ENCODE results near the gene ZNF782. TPM values are rescaled to one million over a fixed set of nuclear protein-coding genes. Genes with fewer than 3 reads are reported as not detected.

Gene ZNF782
- total and polyA plus RNA-seq, 7 experiments from 2014 or later, result 1.5 to 12.4 (median 6.3) TPM

- H3K36me3 ChIP-seq (ENCODE audit: control insufficient read depth in 2 of 3, insufficient read depth in 3 of 3, low read length in 3 of 3), result peaks cover 0 to 5% (median 0%) of the 10 kb centered on the region in 3 experiments
- peak; percentile 38 to 71 (median 64) for DNase-seq
- intact Hi-C loops (cut with micrococcal nuclease), result loop anchor here (1.0 to 10.0 kb wide), 11 partner anchors 178 to 761 kb away; partner anchors contain the start of gene CTSV (in 1 of the 2)
- ATAC-seq, result peak; percentile 84
- peaks cover 0 to 9% (median 0%) of the 10 kb centered on the region in 5 donors for H3K36me3 Mint-ChIP-seq
- H3K27me3 ChIP-seq (ENCODE audit: control insufficient read depth in 2 of 2, insufficient read depth in 2 of 2, low read length in 2 of 2), result no peaks in the 10 kb centered on the region
- no peaks in the 10 kb centered on the region for H3K9me3 ChIP-seq (ENCODE audit: control insufficient read depth in 2 of 3, low read length in 3 of 3)
- peaks cover 0 to 22% (median 0%) of the 10 kb centered on the region in 5 donors for H3K27me3 Mint-ChIP-seq
- no peak overlapping the region for H3K4me3 ChIP-seq (ENCODE audit: low read length)
- ChIA-PET CTCF (interaction anchor here (0.6 to 1.9 kb wide), 15 partner anchors 19 to 761 kb away, joined by 3 to 18 read pairs (median 3); no protein-coding TSS in a partner anchor), POLR2A (interaction anchor here (1.2 kb wide), 1 partner anchor 742 kb away, joined by 3 read pairs; no protein-coding TSS in a partner anchor)
- H3K27ac ChIP-seq (ENCODE audit: low read depth, low read length), result no peak overlapping the region
- peaks cover 19 to 33% (median 30%) of the 10 kb centered on the region in 7 donors for H3K4me1 Mint-ChIP-seq
- peaks cover 0 to 2% (median 0%) of the 10 kb centered on the region in 11 donors for H3K9me3 Mint-ChIP-seq
- peak overlapping the region in 5 of 10 donors; percentile 3 to 61 (median 49) for H3K4me3 Mint-ChIP-seq
- H3K27ac Mint-ChIP-seq, result no peak overlapping the region
- peaks cover 15 to 18% of the 10 kb centered on the region in 2 donors for H3K4me1 ChIP-seq (ENCODE audit: control insufficient read depth in 2 of 2, insufficient read depth in 2 of 2, low read length in 2 of 2)
Observed at GRCh38 chr9:96856363-96857286, 2.3 kb upstream of the ZNF782 start.

- ATAC-seq (no peak), DNase-seq (no peak)
- Mint-ChIP-seq H3K4me1 (peaks cover 23 to 49% (median 38%) of the 10 kb centered on the region in 7 donors), H3K4me3 (peak overlapping the region; percentile 90 to 100 (median 100)), H3K27ac (peak overlapping the region; percentile 89 to 100 (median 97)), H3K36me3 (peaks cover 0 to 14% (median 4%) of the 10 kb centered on the region in 5 donors), H3K27me3 (peaks cover 0 to 22% (median 0%) of the 10 kb centered on the region in 5 donors), H3K9me3 (peaks cover 0 to 5% (median 0%) of the 10 kb centered on the region in 11 donors)
- H3K4me1 ChIP-seq (ENCODE audit: control insufficient read depth in 2 of 2, insufficient read depth in 2 of 2, low read length in 2 of 2), result peaks cover 15 to 18% of the 10 kb centered on the region in 2 donors
- no peaks in the 10 kb centered on the region for H3K9me3 ChIP-seq (ENCODE audit: control insufficient read depth in 2 of 3, low read length in 3 of 3)
- peak overlapping the region; percentile 89 for H3K4me3 ChIP-seq (ENCODE audit: low read length)
- H3K36me3 ChIP-seq (ENCODE audit: control insufficient read depth in 2 of 3, insufficient read depth in 3 of 3, low read length in 3 of 3), result peaks cover 0 to 5% (median 0%) of the 10 kb centered on the region in 3 experiments
- intact Hi-C loops (cut with micrococcal nuclease), result loop anchor here (1.0 to 10.0 kb wide), 14 partner anchors 75 to 1537 kb away; partner anchors contain the start of genes NCBP1 (in 2 of the 2), TSTD2 (in 2 of the 2), CTSV (in 1 of the 2) and FANCC (in 1 of the 2)
- H3K27me3 ChIP-seq (ENCODE audit: control insufficient read depth in 2 of 2, insufficient read depth in 2 of 2, low read length in 2 of 2), result no peaks in the 10 kb centered on the region
- CTCF ChIA-PET, result interaction anchor here (0.6 to 1.6 kb wide), 5 partner anchors 541 to 1536 kb away, joined by 3 to 7 read pairs (median 4); no protein-coding TSS in a partner anchor
- peak overlapping the region; percentile 83 for H3K27ac ChIP-seq (ENCODE audit: low read depth, low read length)
- POLR2A ChIA-PET, result interaction anchor here (0.5 to 1.4 kb wide), 7 partner anchors 12 to 779 kb away, joined by 3 to 9 read pairs (median 4); partner anchors contain the start of genes NCBP1, TSTD2 and ZNF510
Observed at GRCh38 chr9:96854651-96855273, 448 bp upstream of the ZNF782 start.

- Mint-ChIP-seq H3K9me3 (peaks cover 0 to 16% (median 0%) of the 10 kb centered on the region in 11 donors), H3K4me3 (peak overlapping the region; percentile 90 to 100 (median 100)), H3K27ac (peak overlapping the region in 3 of 9 donors; percentile 33 to 96 (median 92)), H3K27me3 (peaks cover 0 to 22% (median 0%) of the 10 kb centered on the region in 5 donors), H3K4me1 (peaks cover 36 to 70% (median 58%) of the 10 kb centered on the region in 7 donors), H3K36me3 (peaks cover 3 to 34% (median 17%) of the 10 kb centered on the region in 5 donors)
- H3K27me3 ChIP-seq (ENCODE audit: control insufficient read depth in 2 of 2, insufficient read depth in 2 of 2, low read length in 2 of 2), result no peaks in the 10 kb centered on the region
- peaks cover 18 to 20% of the 10 kb centered on the region in 2 donors for H3K4me1 ChIP-seq (ENCODE audit: control insufficient read depth in 2 of 2, insufficient read depth in 2 of 2, low read length in 2 of 2)
- no peak for DNase-seq
- POLR2A ChIA-PET, result interaction anchor here (0.9 kb wide), 1 partner anchor 9 kb away, joined by 3 read pairs; no protein-coding TSS in a partner anchor
- CTCF ChIA-PET, result no interaction called here
- H3K4me3 ChIP-seq (ENCODE audit: low read length), result peak overlapping the region; percentile 89
- H3K9me3 ChIP-seq (ENCODE audit: control insufficient read depth in 2 of 3, low read length in 3 of 3), result no peaks in the 10 kb centered on the region
- ATAC-seq, result no peak
- intact Hi-C loops (cut with micrococcal nuclease), result loop anchor here (5.0 to 10.0 kb wide), 2 partner anchors 182 to 1535 kb away; partner anchors contain the start of genes CTSV (in 1 of the 2) and FANCC (in 1 of the 2)
- peaks cover 0 to 5% (median 0%) of the 10 kb centered on the region in 3 experiments for H3K36me3 ChIP-seq (ENCODE audit: control insufficient read depth in 2 of 3, insufficient read depth in 3 of 3, low read length in 3 of 3)
- no peak overlapping the region for H3K27ac ChIP-seq (ENCODE audit: low read depth, low read length)
Observed at GRCh38 chr9:96852676-96853075, 1.6 kb downstream of the ZNF782 start.

GRCh38 chr9:96844040-96844439, 10.3 kb downstream of the ZNF782 start:
- peaks cover 12 to 45% (median 36%) of the 10 kb centered on the region in 7 donors for H3K4me1 Mint-ChIP-seq
- no peak for ATAC-seq
- Histone ChIP-seq H3K9me3 (ENCODE audit: control insufficient read depth in 2 of 3, low read length in 3 of 3) (no peaks in the 10 kb centered on the region), H3K27me3 (ENCODE audit: control insufficient read depth in 2 of 2, insufficient read depth in 2 of 2, low read length in 2 of 2) (no peaks in the 10 kb centered on the region), H3K27ac (ENCODE audit: low read depth, low read length) (no peak overlapping the region), H3K36me3 (ENCODE audit: control insufficient read depth in 2 of 3, insufficient read depth in 3 of 3, low read length in 3 of 3) (peaks cover 0 to 27% (median 0%) of the 10 kb centered on the region in 3 experiments), H3K4me3 (ENCODE audit: low read length) (no peak overlapping the region), H3K4me1 (ENCODE audit: control insufficient read depth in 2 of 2, insufficient read depth in 2 of 2, low read length in 2 of 2) (peaks cover 0 to 10% of the 10 kb centered on the region in 2 donors)
- CTCF ChIA-PET, result no interaction called here
- H3K4me3 Mint-ChIP-seq, result no peak overlapping the region
- DNase-seq, result no peak
- peaks cover 0 to 59% (median 27%) of the 10 kb centered on the region in 11 donors for H3K9me3 Mint-ChIP-seq
- intact Hi-C loops (cut with micrococcal nuclease), result no loop called here
- POLR2A ChIA-PET, result interaction anchor here (1.0 kb wide), 1 partner anchor 9 kb away, joined by 3 read pairs; no protein-coding TSS in a partner anchor
- peaks cover 33 to 94% (median 90%) of the 10 kb centered on the region in 5 donors for H3K36me3 Mint-ChIP-seq
- H3K27ac Mint-ChIP-seq, result no peak overlapping the region
- no peaks in the 10 kb centered on the region for H3K27me3 Mint-ChIP-seq

- H3K4me1 Mint-ChIP-seq, result no peaks in the 10 kb centered on the region
- no peak overlapping the region for H3K27ac ChIP-seq (ENCODE audit: low read depth, low read length)
- H3K4me3 Mint-ChIP-seq, result no peak overlapping the region
- H3K27me3 Mint-ChIP-seq, result no peaks in the 10 kb centered on the region
- peaks cover 6 to 49% (median 15%) of the 10 kb centered on the region in 3 experiments for H3K36me3 ChIP-seq (ENCODE audit: control insufficient read depth in 2 of 3, insufficient read depth in 3 of 3, low read length in 3 of 3)
- H3K4me3 ChIP-seq (ENCODE audit: low read length), result peak overlapping the region; percentile 11
- H3K9me3 Mint-ChIP-seq, result peaks cover 5 to 99% (median 70%) of the 10 kb centered on the region in 11 donors
- H3K9me3 ChIP-seq (ENCODE audit: control insufficient read depth in 2 of 3, low read length in 3 of 3), result peaks cover 22 to 88% (median 27%) of the 10 kb centered on the region in 3 experiments
- no peaks in the 10 kb centered on the region for H3K4me1 ChIP-seq (ENCODE audit: control insufficient read depth in 2 of 2, insufficient read depth in 2 of 2, low read length in 2 of 2)
- ChIA-PET CTCF (no interaction called here), POLR2A (no interaction called here)
- H3K36me3 Mint-ChIP-seq, result peaks cover 35 to 77% (median 69%) of the 10 kb centered on the region in 5 donors
- intact Hi-C loops (cut with micrococcal nuclease), result no loop called here
- ATAC-seq (no peak), DNase-seq (no peak)
- H3K27me3 ChIP-seq (ENCODE audit: control insufficient read depth in 2 of 2, insufficient read depth in 2 of 2, low read length in 2 of 2), result no peaks in the 10 kb centered on the region
- no peak overlapping the region for H3K27ac Mint-ChIP-seq
Observed at GRCh38 chr9:96818533-96818932, 35.8 kb downstream of the ZNF782 start.

GRCh38 chr9:96817973-96818372, 36.3 kb downstream of the ZNF782 start:
- Mint-ChIP-seq H3K4me3 (no peak overlapping the region), H3K27me3 (no peaks in the 10 kb centered on the region), H3K27ac (no peak overlapping the region), H3K4me1 (no peaks in the 10 kb centered on the region), H3K36me3 (peaks cover 35 to 76% (median 69%) of the 10 kb centered on the region in 5 donors), H3K9me3 (peaks cover 5 to 99% (median 70%) of the 10 kb centered on the region in 11 donors)
- POLR2A ChIA-PET, result interaction anchor here (0.7 kb wide), 1 partner anchor 41 kb away, joined by 4 read pairs; no protein-coding TSS in a partner anchor
- H3K27me3 ChIP-seq (ENCODE audit: control insufficient read depth in 2 of 2, insufficient read depth in 2 of 2, low read length in 2 of 2), result no peaks in the 10 kb centered on the region
- ATAC-seq (no peak), DNase-seq (no peak)
- intact Hi-C loops (cut with micrococcal nuclease), result no loop called here
- peak overlapping the region; percentile 11 for H3K4me3 ChIP-seq (ENCODE audit: low read length)
- H3K4me1 ChIP-seq (ENCODE audit: control insufficient read depth in 2 of 2, insufficient read depth in 2 of 2, low read length in 2 of 2), result no peaks in the 10 kb centered on the region
- CTCF ChIA-PET, result no interaction called here
- H3K27ac ChIP-seq (ENCODE audit: low read depth, low read length), result no peak overlapping the region
- peaks cover 6 to 43% (median 15%) of the 10 kb centered on the region in 3 experiments for H3K36me3 ChIP-seq (ENCODE audit: control insufficient read depth in 2 of 3, insufficient read depth in 3 of 3, low read length in 3 of 3)
- H3K9me3 ChIP-seq (ENCODE audit: control insufficient read depth in 2 of 3, low read length in 3 of 3), result peaks cover 22 to 85% (median 27%) of the 10 kb centered on the region in 3 experiments
